GM23248 (cell line): ENCODE results near the gene ACSS3. TPM values are rescaled to one million over a fixed set of nuclear protein-coding genes. Genes with fewer than 3 reads are reported as not detected.
A peak's percentile ranks its signal among the peaks of the same experiment; 100 is the strongest.

Experiments used
- DNase-seq: peaks from one replicate; pipeline ENCODE4 v3.0.0-alpha.2; 2015
- H2AFZ ChIP-seq: fragments of 200-600 bp; sonication (generic); 2 replicates; pipeline ENCODE4 v1.6.1; 2016; ENCODE audit warnings: antibody characterized with exemption
- H3F3A ChIP-seq: fragments of 200-600 bp; sonication (generic); 2 replicates; pipeline ENCODE4 v1.6.1; 2016; ENCODE audit warnings: mild to moderate bottlenecking, antibody characterized with exemption, mixed run types; ENCODE audit not compliant: insufficient read depth
- H3K27ac ChIP-seq: fragments of 200-600 bp; sonication (generic); 2 replicates; pipeline ENCODE4 v1.5.1; 2016; ENCODE audit warnings: mild to moderate bottlenecking
- H3K27me3 ChIP-seq: fragments of 200-600 bp; sonication (generic); replicated peaks from 2 replicates; pipeline ENCODE4 v1.6.1; 2016; ENCODE audit warnings: mild to moderate bottlenecking; ENCODE audit not compliant: insufficient read depth
- H3K36me3 ChIP-seq: fragments of 200-600 bp; sonication (generic); 2 replicates; pipeline ENCODE4 v1.6.1; 2016; ENCODE audit warnings: low read depth, mild to moderate bottlenecking
- H3K4me1 ChIP-seq: fragments of 200-600 bp; sonication (generic); 2 replicates; pipeline ENCODE4 v1.6.1; 2016; ENCODE audit warnings: mild to moderate bottlenecking; ENCODE audit not compliant: insufficient read depth
- H3K4me2 ChIP-seq: fragments of 200-600 bp; sonication (generic); one replicate; pipeline ENCODE4 v1.6.1; 2016; ENCODE audit warnings: mild to moderate bottlenecking; ENCODE audit not compliant: unreplicated experiment
- H3K4me3 ChIP-seq: fragments of 200-600 bp; sonication (generic); 2 replicates; pipeline ENCODE4 v1.5.1; 2016; ENCODE audit warnings: mild to moderate bottlenecking
- H3K79me2 ChIP-seq: fragments of 200-600 bp; sonication (generic); 2 replicates; pipeline ENCODE4 v1.6.1; 2016; ENCODE audit warnings: mild to moderate bottlenecking; ENCODE audit not compliant: insufficient read depth
- H3K9ac ChIP-seq: fragments of 200-600 bp; sonication (generic); 2 replicates; pipeline ENCODE4 v1.6.1; 2016; ENCODE audit warnings: mild to moderate bottlenecking
- H3K9me2 ChIP-seq: fragments of 200-600 bp; sonication (generic); 2 replicates; pipeline ENCODE4 v1.6.1; 2016; ENCODE audit warnings: mixed run types, mild to moderate bottlenecking, moderate library complexity; ENCODE audit not compliant: insufficient read depth
- H3K9me3 ChIP-seq: fragments of 200-600 bp; sonication (generic); one replicate; pipeline ENCODE4 v1.6.1; 2017; ENCODE audit warnings: low read depth
- H4K20me1 ChIP-seq: fragments of 200-600 bp; sonication (generic); 2 replicates; pipeline ENCODE4 v1.6.0; 2016; ENCODE audit not compliant: insufficient read depth
- EZH2 ChIP-seq: fragments of 200-600 bp; sonication (generic); IDR thresholded peaks from 2 replicates; pipeline ENCODE4 v1.6.1; 2018; ENCODE audit warnings: antibody characterized with exemption, mild to moderate bottlenecking; ENCODE audit not compliant: insufficient read depth, poor library complexity, severe bottlenecking
- EZH2phosphoT487 ChIP-seq: fragments of 200-600 bp; sonication (generic); IDR thresholded peaks from 2 replicates; pipeline ENCODE4 v1.6.1; 2018; ENCODE audit warnings: antibody characterized with exemption, moderate library complexity, mild to moderate bottlenecking, low read depth; ENCODE audit not compliant: insufficient read depth
- WGBS, 2 experiments: methylation state at CpG; one replicate each; pipeline ENCODE4 v1.1.6; 2015 to 2017; ENCODE audit warnings: low lambda C conversion rate in 2 of 2, low coverage in 1 of 2; ENCODE audit errors: missing lambda C conversion rate in 2 of 2; 5-methylcytosine and 5-hydroxymethylcytosine counted together
- in situ Hi-C: fragments of 300-500 bp; cut with MboI; formaldehyde crosslinking; loops from 2 replicates; pipeline ENCODE4 v1.15.0; 2020
- polyA plus RNA-seq: library from polyadenylated mRNA; unstranded; fragments of >200 nt; fragmentation: Nextera tagmentation; extraction: Ambion mirVana; gene quantifications from 2 replicates; pipeline ENCODE4 v1.2.1, GENCODE V29; 2016
- total RNA-seq: library from RNA; depleted of rRNA; stranded (reverse); fragments of >200 nt; shearing (Covaris generic); gene quantifications from 2 replicates; pipeline ENCODE4 v1.2.3, GENCODE V29; 2014

Gene ACSS3
- total and polyA plus RNA-seq, 2 experiments from 2014 or later: 1.5 to 1.9 TPM

GRCh38 chr12:81261508-81262207 is 183.8 kb downstream of the ACSS3 start:
- 81 to 94% methylated on average over 4 of the region's 4 CpGs for WGBS, 2 experiments
- H3K27ac ChIP-seq: no peak overlapping the region
- H3K9me2 ChIP-seq: no peaks in the 10 kb centered on the region
- H3K4me2 ChIP-seq: no peak overlapping the region
- no peak overlapping the region for H2AFZ ChIP-seq
- H3K27me3 ChIP-seq: no peaks in the 10 kb centered on the region
- H4K20me1 ChIP-seq: no peaks in the 10 kb centered on the region
- no peak overlapping the region for H3K4me3 ChIP-seq
- H3K9me3 ChIP-seq: no peaks in the 10 kb centered on the region
- peak; percentile 3 for DNase-seq
- H3K79me2 ChIP-seq: no peaks in the 10 kb centered on the region
- H3K4me1 ChIP-seq: no peaks in the 10 kb centered on the region
- in situ Hi-C loops: no loop called here
- H3K9ac ChIP-seq: no peak overlapping the region
- H3K36me3 ChIP-seq: no peaks in the 10 kb centered on the region
- H3F3A ChIP-seq: no peaks in the 10 kb centered on the region
- TF ChIP-seq EZH2phosphoT487 (no peak), EZH2 (no peak)

- Histone ChIP-seq H3K4me3 (no peak overlapping the region), H3K9me3 (no peaks in the 10 kb centered on the region), H3K4me2 (no peak overlapping the region), H2AFZ (no peak overlapping the region), H3K4me1 (no peaks in the 10 kb centered on the region), H3F3A (no peaks in the 10 kb centered on the region), H4K20me1 (no peaks in the 10 kb centered on the region), H3K9me2 (no peaks in the 10 kb centered on the region), H3K36me3 (no peaks in the 10 kb centered on the region), H3K27ac (no peak overlapping the region), H3K9ac (no peak overlapping the region), H3K27me3 (no peaks in the 10 kb centered on the region), H3K79me2 (no peaks in the 10 kb centered on the region)
- 91 to 97% methylated on average over 2 of the region's 2 CpGs for WGBS, 2 experiments
- no peak for TF ChIP-seq EZH2phosphoT487
- no peak for TF ChIP-seq EZH2
- in situ Hi-C loops: no loop called here
- no peak for DNase-seq
Measured at GRCh38 chr12:81263072-81263471, 185.2 kb downstream of the ACSS3 start.

GRCh38 chr12:81270385-81270784 is 192.5 kb downstream of the ACSS3 start:
- Histone ChIP-seq H3K79me2 (no peaks in the 10 kb centered on the region), H4K20me1 (no peaks in the 10 kb centered on the region), H3K4me2 (no peak overlapping the region), H3K9ac (no peak overlapping the region), H3K27me3 (no peaks in the 10 kb centered on the region), H3K4me3 (no peak overlapping the region), H3F3A (no peaks in the 10 kb centered on the region), H3K27ac (no peak overlapping the region), H2AFZ (no peak overlapping the region), H3K9me3 (no peaks in the 10 kb centered on the region), H3K36me3 (no peaks in the 10 kb centered on the region), H3K9me2 (no peaks in the 10 kb centered on the region), H3K4me1 (peaks cover 4% of the 10 kb centered on the region)
- TF ChIP-seq EZH2phosphoT487 (no peak), EZH2 (no peak)
- no peak for DNase-seq
- in situ Hi-C loops: no loop called here
- WGBS, 2 experiments: 88 to 94% methylated on average over 5 of the region's 5 CpGs

GRCh38 chr12:81274637-81275529 is 197.0 kb downstream of the ACSS3 start:
- H3K27ac ChIP-seq: no peak overlapping the region
- H3K27me3 ChIP-seq: no peaks in the 10 kb centered on the region
- H3K9me3 ChIP-seq: no peaks in the 10 kb centered on the region
- peaks cover 4% of the 10 kb centered on the region for H3K4me1 ChIP-seq
- peak; percentile 23 for DNase-seq
- H3K9ac ChIP-seq: no peak overlapping the region
- in situ Hi-C loops: no loop called here
- 83 to 85% methylated on average over 8 of the region's 8 CpGs for WGBS, 2 experiments
- TF ChIP-seq EZH2phosphoT487: no peak
- TF ChIP-seq EZH2: no peak
- H3F3A ChIP-seq: no peaks in the 10 kb centered on the region
- no peak overlapping the region for H3K4me3 ChIP-seq
- no peaks in the 10 kb centered on the region for H4K20me1 ChIP-seq
- no peaks in the 10 kb centered on the region for H3K79me2 ChIP-seq
- H2AFZ ChIP-seq: no peak overlapping the region
- H3K9me2 ChIP-seq: no peaks in the 10 kb centered on the region
- no peak overlapping the region for H3K4me2 ChIP-seq
- H3K36me3 ChIP-seq: no peaks in the 10 kb centered on the region
